Calu3 (cell line): ENCODE measurements around the gene PDE1A. TPM values are rescaled to one million over a fixed set of nuclear protein-coding genes. Genes with fewer than 3 reads are reported as not detected.
A peak's percentile ranks its signal among the peaks of the same experiment; 100 is the strongest.

Experiments used
- BruUV-seq: library from RNA; stranded (reverse); fragments of 400-500 nt; replicated peaks from 2 replicates; lab custom pipeline; 2021; lab: Mats Ljungman, UMichigan
- CTCF ChIA-PET: fragments of 300-600 bp; sonication (Branson Sonifier 250); formaldehyde crosslinking; loops from one replicate; lab custom pipeline; 2022; ENCODE audit warnings: antibody characterized with exemption; lab: Charles Lee
- DNase-seq: peaks from one replicate; pipeline ENCODE4 v3.0.0; 2022
- H3K27ac Mint-ChIP-seq: one replicate; pipeline ENCODE4 v1.8.0; 2022; ENCODE audit warnings: mixed read lengths; ENCODE audit not compliant: unreplicated experiment
- H3K27me3 Mint-ChIP-seq: one replicate; pipeline ENCODE4 v1.8.0; 2022; ENCODE audit warnings: mixed read lengths; ENCODE audit not compliant: unreplicated experiment
- H3K36me3 Mint-ChIP-seq: one replicate; pipeline ENCODE4 v1.8.0; 2022; ENCODE audit warnings: mild to moderate bottlenecking, moderate library complexity, mixed read lengths; ENCODE audit not compliant: insufficient read depth, unreplicated experiment
- H3K4me1 Mint-ChIP-seq: one replicate; pipeline ENCODE4 v1.8.0; 2022; ENCODE audit warnings: mild to moderate bottlenecking, low read depth, mixed read lengths; ENCODE audit not compliant: unreplicated experiment
- H3K4me3 Mint-ChIP-seq: one replicate; pipeline ENCODE4 v1.8.0; 2022; ENCODE audit warnings: mild to moderate bottlenecking, low read depth, moderate library complexity, mixed read lengths; ENCODE audit not compliant: unreplicated experiment
- H3K9me3 Mint-ChIP-seq: one replicate; pipeline ENCODE4 v1.8.0; 2022; ENCODE audit warnings: low read depth, mixed read lengths; ENCODE audit not compliant: unreplicated experiment
- CTCF ChIP-seq: fragments of 200-600 bp; IDR thresholded peaks from one replicate; pipeline ENCODE4 v1.8.0; 2022; ENCODE audit warnings: antibody characterized with exemption; ENCODE audit not compliant: unreplicated experiment
- intact Hi-C: fragments of 100-400 bp; cut with micrococcal nuclease; formaldehyde crosslinking; loops from one replicate; pipeline ENCODE4 v1.10.0; 2022; ENCODE audit not compliant: unreplicated experiment
- total RNA-seq: library from RNA; stranded (reverse); gene quantifications from 2 replicates; pipeline ENCODE4 v1.2.3, GENCODE V29; 2022

Gene PDE1A
- total RNA-seq, 1 experiment from 2014 or later, result 0.26 TPM

- H3K4me1 Mint-ChIP-seq, result peaks cover 1% of the 10 kb centered on the region
- no peaks in the 10 kb centered on the region for H3K36me3 Mint-ChIP-seq
- intact Hi-C loops, result no loop called here
- H3K27ac Mint-ChIP-seq, result no peak overlapping the region
- no peaks in the 10 kb centered on the region for H3K27me3 Mint-ChIP-seq
- no peak overlapping the region for H3K4me3 Mint-ChIP-seq
- no peak for DNase-seq
- CTCF ChIA-PET, result no interaction called here
- H3K9me3 Mint-ChIP-seq, result peaks cover 16% of the 10 kb centered on the region
- no TSS peak for BruUV-seq
- no peak for TF ChIP-seq CTCF
Observed at GRCh38 chr2:182378759-182379158, 48.1 kb downstream of the PDE1A start.

DNA sequence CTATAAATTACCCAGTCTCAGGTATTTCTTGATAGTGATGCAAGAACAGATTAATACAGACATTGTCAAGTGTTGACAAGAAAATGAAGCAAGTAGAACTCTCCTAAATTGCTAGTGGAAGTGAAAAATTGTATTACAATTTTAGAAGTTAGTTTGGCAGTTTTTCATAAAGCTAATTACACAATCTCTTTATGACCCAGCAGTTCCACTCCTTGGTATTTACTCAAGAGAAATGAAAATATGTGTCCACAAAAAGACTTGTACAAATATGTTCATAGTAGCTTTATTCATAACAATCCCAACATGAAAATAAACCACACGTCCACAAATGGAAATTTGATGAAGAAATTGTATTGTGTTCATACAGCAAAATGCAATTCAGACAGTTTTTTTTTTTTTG is 49.4 kb downstream of the PDE1A start:
- Mint-ChIP-seq H3K9me3 (peaks cover 14% of the 10 kb centered on the region), H3K27me3 (no peaks in the 10 kb centered on the region), H3K27ac (no peak overlapping the region), H3K4me3 (no peak overlapping the region), H3K36me3 (peaks cover 4% of the 10 kb centered on the region), H3K4me1 (peaks cover 14% of the 10 kb centered on the region)
- TF ChIP-seq CTCF, result no peak
- intact Hi-C loops, result no loop called here
- no peak for DNase-seq
- BruUV-seq, result no TSS peak
- CTCF ChIA-PET, result no interaction called here

GRCh38 chr2:182375862-182376261 is 51.0 kb downstream of the PDE1A start:
- Mint-ChIP-seq H3K4me3 (no peak overlapping the region), H3K27ac (no peak overlapping the region), H3K4me1 (peaks cover 16% of the 10 kb centered on the region), H3K9me3 (peaks cover 14% of the 10 kb centered on the region), H3K36me3 (peaks cover 4% of the 10 kb centered on the region), H3K27me3 (no peaks in the 10 kb centered on the region)
- CTCF ChIA-PET, result no interaction called here
- no peak for DNase-seq
- intact Hi-C loops, result no loop called here
- no TSS peak for BruUV-seq
- no peak for TF ChIP-seq CTCF

DNA sequence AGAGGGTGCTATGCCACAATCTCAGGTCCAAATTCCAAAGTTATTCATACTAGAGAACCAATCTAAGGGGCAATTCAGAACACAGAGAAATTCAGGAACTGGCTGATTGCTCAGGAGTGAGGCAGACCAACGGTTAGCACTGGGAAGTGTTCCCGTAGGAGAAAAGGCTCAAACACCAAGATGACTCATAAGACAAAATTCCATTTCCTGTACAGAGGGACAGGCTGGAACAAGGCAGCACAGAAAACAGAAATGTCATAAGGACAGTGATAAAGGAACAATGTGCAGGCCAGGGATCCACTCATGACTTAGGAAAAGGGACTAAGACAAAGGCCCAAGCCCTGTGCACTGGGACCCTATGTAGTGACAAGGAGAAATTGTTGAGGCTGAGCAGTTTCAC is 54.2 kb downstream of the PDE1A start:
- Mint-ChIP-seq H3K27ac (peak overlapping the region; percentile 87), H3K4me3 (peak overlapping the region; percentile 23), H3K27me3 (no peaks in the 10 kb centered on the region), H3K4me1 (peaks cover 31% of the 10 kb centered on the region), H3K36me3 (peaks cover 4% of the 10 kb centered on the region), H3K9me3 (peaks cover 14% of the 10 kb centered on the region)
- CTCF ChIA-PET, result no interaction called here
- intact Hi-C loops, result no loop called here
- TF ChIP-seq CTCF, result no peak
- no TSS peak for BruUV-seq
- peak; percentile 54 for DNase-seq
